ENCODE results near the gene RRAGC. TPM values are rescaled to one million over a fixed set of nuclear protein-coding genes. Genes with fewer than 3 reads are reported as not detected.

The RRAGC gene
- total and polyA plus RNA-seq, 3 donors from 2014 or later = 25.2 to 40.3 (median 29.5) TPM

DNA sequence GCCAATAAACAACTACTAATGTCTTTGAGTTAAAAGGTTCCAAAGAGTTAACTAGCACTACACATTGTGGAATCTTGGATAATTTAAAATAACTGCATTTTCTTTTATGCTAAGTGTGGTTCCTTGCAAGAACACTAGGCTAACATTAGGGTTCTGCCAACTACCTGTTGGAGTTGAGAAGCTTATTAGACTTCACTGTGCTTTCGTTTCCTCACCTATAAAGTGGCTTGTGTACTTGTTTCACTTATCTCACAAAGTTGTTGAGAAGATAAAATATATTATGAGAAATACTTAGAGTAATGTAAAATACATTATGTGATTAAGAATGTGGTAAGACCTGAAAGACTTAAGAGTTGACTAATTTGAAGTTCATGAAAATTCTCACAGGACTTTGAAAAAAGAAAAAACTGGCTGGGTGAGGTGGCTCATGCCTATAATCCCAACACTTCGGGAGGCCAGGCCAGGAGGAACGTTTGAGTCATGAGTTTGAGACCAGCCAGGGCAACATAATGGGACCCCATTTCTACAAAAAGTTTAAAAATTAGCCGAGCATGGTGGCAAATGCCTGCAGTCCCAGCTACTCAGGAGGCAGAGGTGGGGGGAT is 5.6 kb upstream of the RRAGC start:
- Histone ChIP-seq H3K27ac (no peak overlapping the region), H3K36me3 (ENCODE audit: low read depth, missing control alignments) (no peaks in the 10 kb centered on the region), H3K4me3 (no peak overlapping the region), H3K27me3 (no peaks in the 10 kb centered on the region), H3K9me3 (no peaks in the 10 kb centered on the region), H3K4me1 (peaks cover 6% of the 10 kb centered on the region)
- intact Hi-C loops (cut with DNase I; ENCODE audit: low total_unique reads) = no loop called here
- DNase-seq = no peak
- 84 to 90% methylated on average over 4 of the region's 4 CpGs for WGBS, 2 donors
- TF ChIP-seq, protein P1, sequence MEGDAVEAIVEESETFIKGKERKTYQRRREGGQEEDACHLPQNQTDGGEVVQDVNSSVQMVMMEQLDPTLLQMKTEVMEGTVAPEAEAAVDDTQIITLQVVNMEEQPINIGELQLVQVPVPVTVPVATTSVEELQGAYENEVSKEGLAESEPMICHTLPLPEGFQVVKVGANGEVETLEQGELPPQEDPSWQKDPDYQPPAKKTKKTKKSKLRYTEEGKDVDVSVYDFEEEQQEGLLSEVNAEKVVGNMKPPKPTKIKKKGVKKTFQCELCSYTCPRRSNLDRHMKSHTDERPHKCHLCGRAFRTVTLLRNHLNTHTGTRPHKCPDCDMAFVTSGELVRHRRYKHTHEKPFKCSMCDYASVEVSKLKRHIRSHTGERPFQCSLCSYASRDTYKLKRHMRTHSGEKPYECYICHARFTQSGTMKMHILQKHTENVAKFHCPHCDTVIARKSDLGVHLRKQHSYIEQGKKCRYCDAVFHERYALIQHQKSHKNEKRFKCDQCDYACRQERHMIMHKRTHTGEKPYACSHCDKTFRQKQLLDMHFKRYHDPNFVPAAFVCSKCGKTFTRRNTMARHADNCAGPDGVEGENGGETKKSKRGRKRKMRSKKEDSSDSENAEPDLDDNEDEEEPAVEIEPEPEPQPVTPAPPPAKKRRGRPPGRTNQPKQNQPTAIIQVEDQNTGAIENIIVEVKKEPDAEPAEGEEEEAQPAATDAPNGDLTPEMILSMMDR (IDR thresholded peaks at IDR 0.05) = no peak
- TF ChIP-seq POLR2A (IDR thresholded peaks at IDR 0.05) = no peak

DNA sequence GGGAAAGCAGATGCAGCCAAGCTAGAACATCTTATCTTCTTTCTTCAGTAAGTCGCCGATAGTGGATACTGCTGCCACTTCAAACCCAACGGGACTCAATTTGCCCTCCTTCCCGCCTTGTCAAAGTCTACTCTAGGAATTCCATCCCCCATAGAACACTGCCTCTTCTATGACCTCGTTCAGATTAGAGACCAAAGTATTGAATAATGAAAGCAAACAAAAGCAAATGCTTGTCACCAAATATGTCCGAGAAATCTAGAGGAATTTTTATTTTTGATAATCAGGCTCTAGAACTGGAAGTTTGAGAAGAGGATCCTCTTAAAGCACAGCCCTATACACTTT is 853 bp upstream of the RRAGC start:
- no peak for TF ChIP-seq POLR2A (IDR thresholded peaks at IDR 0.05)
- TF ChIP-seq, protein P1 (IDR thresholded peaks at IDR 0.05) = no peak
- no peaks in the 10 kb centered on the region for H3K9me3 ChIP-seq
- intact Hi-C loops (cut with DNase I; ENCODE audit: low total_unique reads) = no loop called here
- peak overlapping the region; percentile 73 to 92 for H3K27ac ChIP-seq
- no peak for DNase-seq
- H3K36me3 ChIP-seq (ENCODE audit: low read depth, missing control alignments) = no peaks in the 10 kb centered on the region
- H3K27me3 ChIP-seq = no peaks in the 10 kb centered on the region
- peaks cover 15% of the 10 kb centered on the region for H3K4me1 ChIP-seq
- 2 to 3% methylated on average over 6 of the region's 6 CpGs for WGBS, 2 donors
- H3K4me3 ChIP-seq = peak overlapping the region; percentile 92 to 98

DNA sequence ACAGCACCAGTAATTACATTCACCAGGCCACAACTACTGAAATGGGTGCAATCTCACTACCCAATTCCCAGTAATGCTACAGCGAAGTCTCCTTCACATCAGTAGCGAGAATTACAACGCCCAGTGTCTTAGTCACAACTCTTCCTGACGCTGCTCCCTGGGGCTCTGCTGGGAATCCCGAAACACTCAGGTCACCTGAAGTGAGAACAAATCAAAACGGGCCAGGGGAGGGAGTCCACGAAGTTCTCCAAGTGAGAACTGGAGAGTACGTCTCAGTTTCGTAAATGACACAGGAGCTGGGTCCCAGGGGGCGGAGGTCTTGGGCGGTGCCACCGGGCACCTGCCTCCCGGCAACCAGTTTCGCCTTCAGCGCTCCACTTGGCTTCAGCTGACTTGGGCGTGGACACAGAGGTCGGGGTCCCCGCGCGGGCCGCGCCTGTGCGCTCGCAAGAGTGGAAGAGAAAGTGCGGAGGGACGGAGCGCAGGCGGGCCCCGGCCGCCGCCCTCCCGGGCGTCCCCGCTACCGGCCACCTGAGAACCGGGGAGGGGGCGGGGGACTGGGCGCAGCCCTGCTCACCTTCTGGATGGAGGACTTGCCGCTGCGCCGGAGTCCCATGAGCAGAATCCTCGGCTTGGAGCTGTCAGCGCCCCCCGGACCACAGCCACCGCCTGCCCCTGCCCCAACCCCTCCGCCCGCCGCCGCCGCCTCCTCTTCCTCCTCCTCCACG is 575 bp downstream of the RRAGC start:
- Histone ChIP-seq H3K4me3 (peak overlapping the region; percentile 92 to 98), H3K27ac (peak overlapping the region; percentile 88 to 92), H3K4me1 (peaks cover 15% of the 10 kb centered on the region), H3K36me3 (ENCODE audit: low read depth, missing control alignments) (no peaks in the 10 kb centered on the region), H3K27me3 (no peaks in the 10 kb centered on the region), H3K9me3 (no peaks in the 10 kb centered on the region)
- intact Hi-C loops (cut with DNase I; ENCODE audit: low total_unique reads) = no loop called here
- WGBS, 2 donors = 0 to 2% methylated on average over 20 to 50 of the region's 51 CpGs
- TF ChIP-seq, protein P1 (IDR thresholded peaks at IDR 0.05) = no peak
- TF ChIP-seq POLR2A (IDR thresholded peaks at IDR 0.05) = no peak
- DNase-seq = peak; percentile 53

DNA sequence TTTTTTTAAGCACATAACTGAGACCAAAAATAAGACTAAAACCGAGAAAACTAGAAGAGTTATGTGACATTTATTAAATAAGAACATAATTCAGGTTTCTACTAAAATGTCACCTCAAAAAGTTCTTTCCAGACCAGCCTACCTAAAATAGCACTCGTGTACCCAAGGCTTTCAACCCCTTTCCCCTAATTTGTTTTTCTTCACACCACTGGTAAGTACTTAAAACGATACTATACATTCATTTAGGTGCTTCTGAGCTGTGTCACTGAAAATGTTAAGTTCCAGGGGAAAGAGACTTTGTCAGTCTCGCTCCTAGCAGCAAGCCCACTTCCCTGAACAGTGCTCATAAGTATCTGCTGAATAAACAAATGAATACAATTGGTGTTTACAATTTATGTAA is 6.8 kb downstream of the RRAGC start:
- Histone ChIP-seq H3K27ac (no peak overlapping the region), H3K36me3 (ENCODE audit: low read depth, missing control alignments) (no peaks in the 10 kb centered on the region), H3K27me3 (no peaks in the 10 kb centered on the region), H3K4me3 (no peak overlapping the region), H3K9me3 (no peaks in the 10 kb centered on the region), H3K4me1 (peaks cover 4% of the 10 kb centered on the region)
- no peak for TF ChIP-seq POLR2A (IDR thresholded peaks at IDR 0.05)
- TF ChIP-seq, protein P1 (IDR thresholded peaks at IDR 0.05) = no peak
- intact Hi-C loops (cut with DNase I; ENCODE audit: low total_unique reads) = no loop called here
- DNase-seq = no peak
- WGBS, 2 donors = 80 to 90% methylated on average over 4 of the region's 4 CpGs

DNA sequence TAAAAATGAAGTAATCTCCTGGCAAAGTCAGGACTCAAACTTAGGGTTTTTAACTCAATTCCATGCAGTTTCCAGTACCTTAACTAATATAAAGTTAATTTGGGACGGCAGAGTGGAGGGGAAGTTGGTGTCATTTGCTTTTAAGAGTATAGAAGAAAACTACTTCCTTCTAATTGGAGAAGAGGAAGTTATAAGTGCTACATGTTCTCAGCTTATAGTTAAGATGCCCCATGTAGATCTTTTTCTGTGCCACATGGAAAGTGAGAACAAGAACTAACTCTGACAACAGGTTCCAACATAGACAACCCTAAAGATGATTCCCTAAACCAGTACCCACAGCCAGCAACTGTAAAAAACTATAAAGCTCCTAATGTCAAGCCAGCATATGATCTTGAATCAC is 11.5 kb downstream of the RRAGC start:
- H3K4me3 ChIP-seq = no peak overlapping the region
- no peaks in the 10 kb centered on the region for H3K36me3 ChIP-seq (ENCODE audit: low read depth, missing control alignments)
- H3K27ac ChIP-seq = no peak overlapping the region
- no peak for DNase-seq
- WGBS, 2 donors = 77 to 84% methylated on average over 1 of the region's 1 CpG
- intact Hi-C loops (cut with DNase I; ENCODE audit: low total_unique reads) = no loop called here
- H3K27me3 ChIP-seq = no peaks in the 10 kb centered on the region
- TF ChIP-seq, protein P1 (IDR thresholded peaks at IDR 0.05) = no peak
- TF ChIP-seq POLR2A (IDR thresholded peaks at IDR 0.05) = no peak
- no peaks in the 10 kb centered on the region for H3K9me3 ChIP-seq
- H3K4me1 ChIP-seq = no peaks in the 10 kb centered on the region

Data from testis (tissue), 3 donors.